ENCODE results near the gene KCNC4.

GRCh38 chr1:110198746-110199145, 11.4 kb upstream of the KCNC4 start:
- TF ChIP-seq, protein P1, sequence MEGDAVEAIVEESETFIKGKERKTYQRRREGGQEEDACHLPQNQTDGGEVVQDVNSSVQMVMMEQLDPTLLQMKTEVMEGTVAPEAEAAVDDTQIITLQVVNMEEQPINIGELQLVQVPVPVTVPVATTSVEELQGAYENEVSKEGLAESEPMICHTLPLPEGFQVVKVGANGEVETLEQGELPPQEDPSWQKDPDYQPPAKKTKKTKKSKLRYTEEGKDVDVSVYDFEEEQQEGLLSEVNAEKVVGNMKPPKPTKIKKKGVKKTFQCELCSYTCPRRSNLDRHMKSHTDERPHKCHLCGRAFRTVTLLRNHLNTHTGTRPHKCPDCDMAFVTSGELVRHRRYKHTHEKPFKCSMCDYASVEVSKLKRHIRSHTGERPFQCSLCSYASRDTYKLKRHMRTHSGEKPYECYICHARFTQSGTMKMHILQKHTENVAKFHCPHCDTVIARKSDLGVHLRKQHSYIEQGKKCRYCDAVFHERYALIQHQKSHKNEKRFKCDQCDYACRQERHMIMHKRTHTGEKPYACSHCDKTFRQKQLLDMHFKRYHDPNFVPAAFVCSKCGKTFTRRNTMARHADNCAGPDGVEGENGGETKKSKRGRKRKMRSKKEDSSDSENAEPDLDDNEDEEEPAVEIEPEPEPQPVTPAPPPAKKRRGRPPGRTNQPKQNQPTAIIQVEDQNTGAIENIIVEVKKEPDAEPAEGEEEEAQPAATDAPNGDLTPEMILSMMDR (IDR thresholded peaks at IDR 0.05), result no peak
- TF ChIP-seq POLR2A (IDR thresholded peaks at IDR 0.05), result no peak
